GM20000 (cell line): ENCODE measurements around the gene PCDHA13.
"Not testable (repeated sequence)": the region's sequence is repeated elsewhere in the genome, so short reads cannot be mapped to it uniquely, and the experiment has no call there.

Source experiments
- DNase-seq: peaks from one replicate; pipeline ENCODE4 v3.0.0; 2012; ENCODE audit warnings: low spot score
- CTCF ChIP-seq: IDR thresholded peaks from 2 replicates; pipeline ENCODE4 v1.5.1; 2012; ENCODE audit warnings: mild to moderate bottlenecking, control low read depth; ENCODE audit errors: extremely low read depth, missing control alignments

The PCDHA13 gene

GRCh38 chr5:140881889-140882590 lies at the start of gene PCDHA13:
PCDHA13 (plus strand) TSS chr5:140882124; CDS start chr5:140882269, 145 bp downstream.
- TF ChIP-seq CTCF: no peak

DNA sequence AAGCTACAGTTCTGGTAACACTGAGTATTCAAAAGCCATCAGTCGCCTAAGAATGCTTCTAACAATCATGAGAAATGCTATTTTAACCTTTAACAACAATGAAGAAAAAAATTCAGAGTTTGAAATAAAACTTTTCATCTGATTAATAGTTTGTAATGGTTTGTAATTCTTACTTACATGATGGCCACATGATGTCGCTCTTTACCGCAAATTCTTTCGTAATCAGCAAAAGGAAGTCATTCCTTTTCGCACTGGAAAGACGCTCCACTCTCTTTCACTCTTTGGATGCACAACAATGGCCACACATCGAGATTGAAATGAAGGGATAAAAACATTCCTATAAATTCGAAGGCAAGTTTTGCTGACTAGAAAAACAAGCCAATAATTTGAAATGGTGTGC lies 47.9 kb upstream of the PCDHA13 start, which contains the start of gene PCDHA7:
PCDHA7 (plus strand) TSS at position 277 of the 400 bp plus-strand sequence; CDS start at position 392, 115 bp downstream.
- DNase-seq: no peak
- no peak for TF ChIP-seq CTCF

More at GRCh38 chr5:140881889-140882590, at the start of gene PCDHA13:
- DNase-seq: peak; percentile 4

- not testable (repeated sequence) for DNase-seq
These were observed 47.4 kb upstream of the PCDHA13 start for GRCh38 chr5:140834439-140835008.

DNA sequence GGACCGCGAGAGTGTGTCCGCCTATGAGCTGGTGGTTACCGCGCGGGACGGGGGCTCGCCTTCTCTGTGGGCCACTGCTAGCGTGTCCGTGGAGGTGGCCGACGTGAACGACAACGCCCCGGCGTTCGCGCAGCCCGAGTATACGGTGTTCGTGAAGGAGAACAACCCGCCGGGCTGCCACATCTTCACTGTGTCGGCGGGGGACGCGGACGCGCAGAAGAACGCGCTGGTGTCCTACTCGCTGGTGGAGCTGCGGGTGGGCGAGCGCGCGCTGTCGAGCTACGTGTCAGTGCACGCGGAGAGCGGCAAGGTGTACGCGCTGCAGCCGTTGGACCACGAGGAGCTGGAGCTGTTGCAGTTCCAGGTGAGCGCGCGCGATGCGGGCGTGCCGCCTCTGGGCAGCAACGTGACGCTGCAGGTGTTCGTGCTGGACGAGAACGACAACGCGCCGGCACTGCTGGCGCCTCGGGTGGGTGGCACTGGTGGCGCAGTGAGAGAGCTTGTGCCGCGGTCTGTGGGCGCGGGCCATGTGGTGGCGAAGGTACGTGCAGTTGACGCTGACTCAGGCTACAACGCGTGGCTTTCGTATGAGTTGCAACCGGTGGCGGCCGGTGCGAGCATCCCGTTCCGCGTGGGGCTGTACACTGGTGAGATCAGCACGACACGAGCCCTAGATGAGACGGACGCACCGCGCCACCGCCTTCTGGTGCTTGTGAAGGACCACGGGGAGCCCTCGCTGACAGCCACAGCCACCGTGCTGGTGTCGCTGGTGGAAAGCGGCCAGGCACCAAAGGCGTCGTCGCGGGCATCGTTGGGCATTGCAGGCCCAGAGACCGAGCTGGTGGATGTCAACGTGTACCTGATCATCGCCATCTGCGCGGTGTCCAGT lies 46.1 kb upstream of the PCDHA13 start:
- TF ChIP-seq CTCF: no peak
- no peak for DNase-seq

DNA sequence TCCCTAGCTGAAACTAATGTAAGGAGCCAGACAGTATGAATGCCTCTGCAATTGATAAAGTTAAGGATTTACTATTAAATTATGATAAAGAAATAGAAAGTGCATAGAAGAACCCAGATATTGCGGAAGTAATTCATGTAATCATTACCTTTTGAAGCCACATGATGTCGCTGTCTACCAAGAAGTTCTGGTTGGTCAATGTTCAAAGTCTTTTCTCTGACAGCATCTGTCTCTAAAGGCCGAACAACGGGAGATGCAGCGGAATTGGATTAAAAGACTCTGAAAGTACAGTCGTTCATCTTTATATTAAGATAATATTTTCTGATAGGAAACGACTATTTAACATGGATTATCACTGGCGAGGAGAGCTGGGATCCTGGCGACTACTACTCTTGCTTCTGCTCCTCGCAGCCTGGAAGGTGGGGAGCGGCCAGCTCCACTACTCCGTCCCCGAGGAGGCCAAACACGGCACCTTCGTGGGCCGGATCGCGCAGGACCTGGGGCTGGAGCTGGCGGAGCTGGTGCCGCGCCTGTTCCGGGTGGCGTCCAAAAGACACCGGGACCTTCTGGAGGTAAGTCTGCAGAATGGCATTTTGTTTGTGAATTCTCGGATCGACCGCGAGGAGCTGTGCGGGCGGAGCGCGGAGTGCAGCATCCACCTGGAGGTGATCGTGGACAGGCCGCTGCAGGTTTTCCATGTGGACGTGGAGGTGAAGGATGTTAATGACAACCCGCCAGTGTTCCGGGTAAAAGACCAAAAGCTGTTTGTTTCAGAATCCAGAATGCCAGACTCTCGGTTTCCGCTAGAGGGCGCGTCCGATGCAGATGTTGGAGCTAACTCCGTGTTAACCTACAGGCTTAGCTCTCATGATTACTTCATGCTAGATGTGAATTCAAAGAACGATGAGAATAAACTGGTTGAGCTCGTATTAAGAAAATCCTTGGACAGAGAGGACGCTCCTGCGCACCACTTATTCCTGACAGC lies 40.7 kb upstream of the PCDHA13 start, which contains the start of gene PCDHA8:
PCDHA8 (plus strand) TSS at position 210 of the 985 bp plus-strand sequence; CDS start at position 345, 135 bp downstream.
- no peak for DNase-seq
- no peak for TF ChIP-seq CTCF

GRCh38 chr5:140842798-140843733 lies 38.9 kb upstream of the PCDHA13 start:
- no peak for DNase-seq
- TF ChIP-seq CTCF: no peak

- DNase-seq: not testable (repeated sequence)
These were observed 33.5 kb upstream of the PCDHA13 start, which contains the start of gene PCDHA9 for GRCh38 chr5:140848139-140849102. PCDHA9 (plus strand) TSS chr5:140848382; CDS start chr5:140848496, 114 bp downstream.

GRCh38 chr5:140849831-140850634 lies 31.9 kb upstream of the PCDHA13 start:
- DNase-seq: not testable (repeated sequence)
